H1 (cell line): ENCODE measurements around the gene ZFP36L1. TPM values are rescaled to one million over a fixed set of nuclear protein-coding genes. Genes with fewer than 3 reads are reported as not detected.

Source experiments
- ASH2L ChIP-seq: fragments of 200-600, 300-600 bp; sonication (generic); IDR thresholded peaks from one replicate; pipeline ENCODE4 v1.7.1; 2017; ENCODE audit warnings: low read length
- ATF3 ChIP-seq: IDR thresholded peaks from 2 replicates; pipeline ENCODE4 v1.6.1; 2011; ENCODE audit warnings: low read depth, mild to moderate bottlenecking, low read length; ENCODE audit not compliant: insufficient read depth
- CBX5 ChIP-seq: fragments of 300-800, 300-1000 bp; sonication (generic); IDR thresholded peaks from 2 replicates; pipeline ENCODE4 v1.7.1; 2016; ENCODE audit warnings: antibody characterized with exemption, low read length, low read depth
- CEBPB ChIP-seq: IDR thresholded peaks from 2 replicates; pipeline ENCODE4 v1.6.1; 2012; ENCODE audit warnings: low read depth, low read length
- CREB1 ChIP-seq: IDR thresholded peaks from 2 replicates; pipeline ENCODE4 v1.6.1; 2012; ENCODE audit warnings: inconsistent platforms
- CTBP2 ChIP-seq: IDR thresholded peaks from 2 replicates; pipeline ENCODE4 v1.7.0; 2011; ENCODE audit warnings: borderline replicate concordance, mild to moderate bottlenecking, moderate library complexity, mixed read lengths, low read length; ENCODE audit not compliant: insufficient read depth, insufficient read length
- CTCF ChIP-seq, 3 experiments: IDR thresholded peaks; 1 replicate in 2 of 3; 2 replicates in 1 of 3; pipeline versions ENCODE4 v1.5.1 to v1.6.1; 2011; ENCODE audit warnings: low read length in 3 of 3, mild to moderate bottlenecking in 3 of 3, inconsistent platforms in 2 of 3, low read depth in 1 of 3, moderate library complexity in 1 of 3; ENCODE audit not compliant: insufficient read depth in 1 of 3; ENCODE audit errors: control extremely low read depth in 1 of 3
- HDAC2 ChIP-seq, 2 experiments: fragments of 300-600 bp in 1 of 2; sonication (generic) in 1 of 2; IDR thresholded peaks; 2 replicates each; pipeline ENCODE4 v1.6.1; 2011 to 2012; ENCODE audit warnings: low read depth in 2 of 2, low read length in 2 of 2, mild to moderate bottlenecking in 2 of 2, moderate library complexity in 2 of 2, borderline replicate concordance in 1 of 2, inconsistent platforms in 1 of 2
- JUN ChIP-seq: IDR thresholded peaks from 2 replicates; pipeline ENCODE4 v1.6.1; 2011; ENCODE audit warnings: low read depth, mild to moderate bottlenecking, improper control_type of control experiment, low read length
- JUND ChIP-seq: IDR thresholded peaks from 2 replicates; pipeline ENCODE4 v1.6.1; 2011; ENCODE audit warnings: mild to moderate bottlenecking, improper control_type of control experiment, low read length
- MAX ChIP-seq: IDR thresholded peaks from 2 replicates; pipeline ENCODE4 v1.6.1; 2012; ENCODE audit warnings: inconsistent platforms
- RBBP5 ChIP-seq: IDR thresholded peaks from 2 replicates; pipeline ENCODE4 v1.7.1; 2012; ENCODE audit warnings: low read depth, mild to moderate bottlenecking, inconsistent platforms, low read length, moderate library complexity, borderline replicate concordance
- SIX5 ChIP-seq: IDR thresholded peaks from 2 replicates; pipeline ENCODE4 v1.6.1; 2011; ENCODE audit warnings: mild to moderate bottlenecking, low read depth, low read length
- SP1 ChIP-seq: IDR thresholded peaks from 2 replicates; pipeline ENCODE4 v1.6.1; 2011; ENCODE audit warnings: low read depth, low read length
- SP2 ChIP-seq: IDR thresholded peaks from 2 replicates; pipeline ENCODE4 v1.6.1; 2012; ENCODE audit warnings: mild to moderate bottlenecking, low read length, inconsistent platforms
- YY1 ChIP-seq: IDR thresholded peaks from 2 replicates; pipeline ENCODE4 v1.6.1; 2011; ENCODE audit warnings: low read depth, mild to moderate bottlenecking, low read length
- polyA plus RNA-seq, 7 experiments: library from polyadenylated mRNA; depleted of rRNA in 3 of 7; stranded (reverse) in 5 of 7; unstranded in 2 of 7; fragments of >200 nt in 5 of 7; fragments of 200-250 nt in 2 of 7; gene quantifications; 1 replicate in 5 of 7; 2 replicates in 1 of 7; 4 replicates in 1 of 7; pipeline versions ENCODE4 v1.2.1 to v1.2.3, GENCODE V29; 2011 to 2013; ENCODE audit warnings: missing spikeins in 2 of 7, mixed read lengths in 2 of 7
- total RNA-seq: library from RNA; stranded (reverse); fragmentation: NEBNext Ultra II Directional; extraction: Animal tissue kit (Norgen Biotek cat#: 25700); gene quantifications from 2 replicates; pipeline ENCODE4 v1.2.1, GENCODE V29; 2021
- TF ChIP-seq, protein P1 (sequence below): IDR thresholded peaks from 2 replicates; pipeline ENCODE4 v1.6.1; 2011; ENCODE audit warnings: low read length, improper control_type of control experiment
- TF ChIP-seq, protein P2 (sequence below): IDR thresholded peaks from 2 replicates; pipeline ENCODE4 v1.6.1; 2012; ENCODE audit warnings: inconsistent platforms

ZFP36L1 gene
- total and polyA plus RNA-seq, 2 of the 8 experiments (the other 6 are each of a cell fraction or from before 2014, with no cell fraction given) = 80.4 to 132 TPM

GRCh38 chr14:68824517-68825347 lies 31.9 kb upstream of the ZFP36L1 start (continued):
- TF ChIP-seq CTBP2 (no peak), ASH2L (peak; percentile 51), HDAC2 (IDR thresholded peaks at IDR 0.05; ENCODE audit: borderline replicate concordance in 1 of 2, low read depth in 2 of 2, low read length in 2 of 2) (0 out of 4 replicates have a peak, but pooled peaks of 1 of the 2 experiments have one; percentile 29), SP2 (no peak), SIX5 (no peak), SP1 (0 out of 2 replicates have a peak, but pooled peaks have one; percentile 25), CBX5 (no peak), CREB1 (peak; percentile 65), MAX (peak; percentile 95), JUND (0 out of 2 replicates have a peak, but pooled peaks have one; percentile 20), CEBPB (peak; percentile 75), RBBP5 (no peak), JUN (no peak), ATF3 (no peak), YY1 (peak; percentile 69; the same call in 1 of the 2 replicates), CTCF (IDR thresholded peaks at IDR 0.05; ENCODE audit: control extremely low read depth in 1 of 3, insufficient read depth in 1 of 3, low read depth in 1 of 3, low read length in 3 of 3) (peak; percentile 93 to 98 (median 96))
- TF ChIP-seq, protein P1, sequence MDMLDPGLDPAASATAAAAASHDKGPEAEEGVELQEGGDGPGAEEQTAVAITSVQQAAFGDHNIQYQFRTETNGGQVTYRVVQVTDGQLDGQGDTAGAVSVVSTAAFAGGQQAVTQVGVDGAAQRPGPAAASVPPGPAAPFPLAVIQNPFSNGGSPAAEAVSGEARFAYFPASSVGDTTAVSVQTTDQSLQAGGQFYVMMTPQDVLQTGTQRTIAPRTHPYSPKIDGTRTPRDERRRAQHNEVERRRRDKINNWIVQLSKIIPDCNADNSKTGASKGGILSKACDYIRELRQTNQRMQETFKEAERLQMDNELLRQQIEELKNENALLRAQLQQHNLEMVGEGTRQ = 0 out of 2 replicates have a peak, but pooled peaks have one; percentile 31
- TF ChIP-seq, protein P2, sequence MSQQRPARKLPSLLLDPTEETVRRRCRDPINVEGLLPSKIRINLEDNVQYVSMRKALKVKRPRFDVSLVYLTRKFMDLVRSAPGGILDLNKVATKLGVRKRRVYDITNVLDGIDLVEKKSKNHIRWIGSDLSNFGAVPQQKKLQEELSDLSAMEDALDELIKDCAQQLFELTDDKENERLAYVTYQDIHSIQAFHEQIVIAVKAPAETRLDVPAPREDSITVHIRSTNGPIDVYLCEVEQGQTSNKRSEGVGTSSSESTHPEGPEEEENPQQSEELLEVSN = peak; percentile 71
